CD4-positive, alpha-beta T cell (primary cell): ENCODE data around the gene CPVL. TPM values are rescaled to one million over a fixed set of nuclear protein-coding genes. Genes with fewer than 3 reads are reported as not detected.

Experiments
- ATAC-seq: fragments of 200-7000 bp; cut with Tn5 transposase; one replicate; pipeline ENCODE4 v1.10.0; 2022; ENCODE audit warnings: mild to moderate bottlenecking; ENCODE audit not compliant: poor library complexity
- CTCF ChIA-PET: fragments of 350-600 bp; sonication (Branson Sonifier 250); formaldehyde crosslinking; loops from one replicate; lab custom pipeline; 2021; ENCODE audit warnings: antibody characterized with exemption, inconsistent platforms; lab: Charles Lee
- POLR2A ChIA-PET: fragments of 350-600 bp; sonication (Branson Sonifier 250); formaldehyde crosslinking; loops from one replicate; lab custom pipeline; 2021; ENCODE audit warnings: antibody characterized with exemption, inconsistent platforms; lab: Charles Lee
- DNase-seq, 14 experiments: peaks; one replicate each; pipeline ENCODE4 v3.0.0-alpha.2; 2013 to 2020; ENCODE audit warnings: mixed read lengths in 2 of 14
- H3K27ac ChIP-seq, 2 donors: one replicate each; pipeline versions ENCODE4 v1.5.1 to v1.7.0; 2013; ENCODE audit warnings: low read length in 2 of 2, low read depth in 1 of 2, mild to moderate bottlenecking in 1 of 2
- H3K27me3 ChIP-seq, 2 experiments: 1 replicate in 1 of 2; 2 replicates in 1 of 2; pipeline versions ENCODE4 v1.6.1 to v1.7.0; 2013; ENCODE audit warnings: low read length in 2 of 2, control low read depth in 1 of 2, mild to moderate bottlenecking in 1 of 2, moderate library complexity in 1 of 2; ENCODE audit not compliant: insufficient read depth in 2 of 2, control insufficient read depth in 1 of 2
- H3K36me3 ChIP-seq: one replicate; pipeline ENCODE4 v1.6.1; 2013; ENCODE audit warnings: low read length, control low read depth; ENCODE audit not compliant: insufficient read depth
- H3K4me1 ChIP-seq: one replicate; pipeline ENCODE4 v1.6.1; 2013; ENCODE audit warnings: low read length, control low read depth; ENCODE audit not compliant: insufficient read depth
- H3K4me3 ChIP-seq: one replicate; pipeline ENCODE4 v1.5.1; 2013; ENCODE audit warnings: mild to moderate bottlenecking, low read length, moderate library complexity
- H3K9me3 ChIP-seq, 2 experiments: 1 replicate in 1 of 2; 2 replicates in 1 of 2; pipeline versions ENCODE4 v1.6.1 to v1.7.0; 2013; ENCODE audit warnings: low read length in 2 of 2, mild to moderate bottlenecking in 2 of 2, control low read depth in 1 of 2, moderate library complexity in 1 of 2; ENCODE audit not compliant: control insufficient read depth in 1 of 2, insufficient read depth in 1 of 2
- H3K27ac Mint-ChIP-seq: one replicate; pipeline ENCODE4 v1.8.0; 2020; ENCODE audit warnings: mixed read lengths
- H3K27me3 Mint-ChIP-seq: one replicate; pipeline ENCODE4 v1.8.0; 2021; ENCODE audit warnings: mixed read lengths
- H3K36me3 Mint-ChIP-seq: one replicate; pipeline ENCODE4 v1.8.0; 2021; ENCODE audit warnings: low read depth, mixed read lengths
- H3K4me1 Mint-ChIP-seq: one replicate; pipeline ENCODE4 v1.8.0; 2021; ENCODE audit warnings: low read depth, mixed read lengths
- H3K4me3 Mint-ChIP-seq: one replicate; pipeline ENCODE4 v1.8.0; 2020; ENCODE audit warnings: mild to moderate bottlenecking, mixed read lengths
- H3K9me3 Mint-ChIP-seq: one replicate; pipeline ENCODE4 v1.8.0; 2020; ENCODE audit warnings: mixed read lengths
- intact Hi-C, 2 experiments: fragments of 100-400 bp; cut with DNase I in 1 of 2; cut with micrococcal nuclease in 1 of 2; formaldehyde crosslinking; loops; one replicate each; pipeline versions ENCODE4 v1.15.1 to v1.9.0; 2023 to 2025; cut with DNase I, micrococcal nuclease
- total RNA-seq, 174 experiments: library from RNA in 2 of 174; stranded (reverse) in 2 of 174; gene quantifications; one replicate each; pipeline ENCODE4 v1.2.3 and lab custom pipeline; 2021 to 2026
- TF ChIP-seq, protein P1 (sequence below): fragments of 200-600 bp; IDR thresholded peaks from one replicate; pipeline ENCODE4 v1.8.0; 2022; ENCODE audit warnings: antibody characterized with exemption, mild to moderate bottlenecking

Gene CPVL
- total RNA-seq, 2 experiments from 2014 or later: 3.8 to 4.5 TPM

DNA sequence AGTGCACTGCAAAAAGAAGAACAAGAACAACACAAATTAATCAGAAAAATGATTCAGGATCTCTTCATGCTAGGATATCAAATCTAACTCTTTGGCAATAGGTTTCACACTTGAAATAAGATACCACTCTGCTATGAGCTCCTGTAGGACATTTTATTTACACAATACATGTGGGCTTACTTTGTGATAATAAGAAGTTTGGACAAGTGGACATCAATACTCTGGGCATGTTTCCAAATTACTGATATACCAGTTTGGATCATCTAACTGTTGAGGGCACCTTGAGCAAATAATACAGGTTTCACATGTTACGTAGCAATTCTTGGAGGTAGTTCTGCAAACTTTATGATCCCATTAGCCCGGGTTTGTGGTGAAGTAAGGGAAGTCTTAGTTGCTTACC lies 59.8 kb downstream of the CPVL start:
- Mint-ChIP-seq H3K36me3 (no peaks in the 10 kb centered on the region), H3K4me3 (no peak overlapping the region), H3K27ac (no peak overlapping the region), H3K4me1 (peaks cover 9% of the 10 kb centered on the region), H3K9me3 (no peaks in the 10 kb centered on the region), H3K27me3 (no peaks in the 10 kb centered on the region)
- no peak for ATAC-seq
- Histone ChIP-seq H3K4me3 (no peak overlapping the region), H3K9me3 (no peaks in the 10 kb centered on the region), H3K27me3 (no peaks in the 10 kb centered on the region), H3K27ac (no peak overlapping the region), H3K36me3 (no peaks in the 10 kb centered on the region), H3K4me1 (no peaks in the 10 kb centered on the region)
- DNase-seq: no peak
- intact Hi-C loops: no loop called here
- CTCF ChIA-PET: no interaction called here
- POLR2A ChIA-PET: no interaction called here
- TF ChIP-seq, protein P1, sequence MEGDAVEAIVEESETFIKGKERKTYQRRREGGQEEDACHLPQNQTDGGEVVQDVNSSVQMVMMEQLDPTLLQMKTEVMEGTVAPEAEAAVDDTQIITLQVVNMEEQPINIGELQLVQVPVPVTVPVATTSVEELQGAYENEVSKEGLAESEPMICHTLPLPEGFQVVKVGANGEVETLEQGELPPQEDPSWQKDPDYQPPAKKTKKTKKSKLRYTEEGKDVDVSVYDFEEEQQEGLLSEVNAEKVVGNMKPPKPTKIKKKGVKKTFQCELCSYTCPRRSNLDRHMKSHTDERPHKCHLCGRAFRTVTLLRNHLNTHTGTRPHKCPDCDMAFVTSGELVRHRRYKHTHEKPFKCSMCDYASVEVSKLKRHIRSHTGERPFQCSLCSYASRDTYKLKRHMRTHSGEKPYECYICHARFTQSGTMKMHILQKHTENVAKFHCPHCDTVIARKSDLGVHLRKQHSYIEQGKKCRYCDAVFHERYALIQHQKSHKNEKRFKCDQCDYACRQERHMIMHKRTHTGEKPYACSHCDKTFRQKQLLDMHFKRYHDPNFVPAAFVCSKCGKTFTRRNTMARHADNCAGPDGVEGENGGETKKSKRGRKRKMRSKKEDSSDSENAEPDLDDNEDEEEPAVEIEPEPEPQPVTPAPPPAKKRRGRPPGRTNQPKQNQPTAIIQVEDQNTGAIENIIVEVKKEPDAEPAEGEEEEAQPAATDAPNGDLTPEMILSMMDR: no peak

DNA sequence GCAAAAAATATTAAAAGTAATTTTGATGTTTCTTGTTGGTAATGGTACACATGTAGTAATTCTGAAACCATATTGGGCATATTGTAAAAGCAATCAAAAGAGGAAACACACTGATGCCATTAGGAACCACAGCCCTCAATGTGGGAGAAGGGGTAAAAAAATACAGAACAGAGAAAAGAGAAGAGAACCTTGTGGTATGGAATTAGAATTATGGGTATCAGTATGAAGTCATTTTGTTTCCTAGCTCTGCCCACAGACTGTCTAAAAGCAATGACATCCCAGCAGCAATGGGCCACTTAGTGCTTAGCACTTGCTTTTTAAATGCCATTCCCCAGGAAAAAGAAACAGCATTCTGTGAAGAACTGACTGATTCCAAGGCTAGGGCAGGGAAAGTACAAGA lies 61.5 kb downstream of the CPVL start:
- no peaks in the 10 kb centered on the region for H3K9me3 ChIP-seq
- Mint-ChIP-seq H3K36me3 (no peaks in the 10 kb centered on the region), H3K27ac (no peak overlapping the region), H3K4me1 (no peaks in the 10 kb centered on the region), H3K27me3 (no peaks in the 10 kb centered on the region), H3K4me3 (no peak overlapping the region), H3K9me3 (no peaks in the 10 kb centered on the region)
- H3K27ac ChIP-seq: no peak overlapping the region
- H3K36me3 ChIP-seq: no peaks in the 10 kb centered on the region
- peak in 3 of 14 experiments; percentile 3 to 19 (median 10) for DNase-seq
- TF ChIP-seq, protein P1: no peak
- CTCF ChIA-PET: no interaction called here
- no peak for ATAC-seq
- no peaks in the 10 kb centered on the region for H3K4me1 ChIP-seq
- POLR2A ChIA-PET: no interaction called here
- no peak overlapping the region for H3K4me3 ChIP-seq
- H3K27me3 ChIP-seq: no peaks in the 10 kb centered on the region
- intact Hi-C loops: no loop called here

DNA sequence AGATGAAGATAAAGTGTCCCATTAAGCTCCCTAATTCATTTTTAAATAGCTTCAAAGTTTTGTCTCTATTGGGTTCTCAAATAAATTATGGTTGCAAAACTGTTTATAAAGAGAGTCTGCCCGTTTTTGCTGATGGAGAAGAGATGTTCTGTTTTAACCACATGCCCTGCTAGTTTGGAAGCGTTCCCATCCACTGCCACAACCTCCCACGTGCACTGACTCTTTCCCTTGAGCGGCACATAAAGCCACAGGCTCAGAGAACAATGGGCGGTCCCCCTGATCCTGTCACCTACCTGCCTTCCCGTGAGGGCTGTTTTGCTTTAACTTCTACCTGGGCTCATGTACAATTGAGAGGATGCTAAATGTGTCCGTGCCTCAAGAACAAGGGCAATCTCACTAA lies 65.5 kb downstream of the CPVL start:
- intact Hi-C loops: no loop called here
- Histone ChIP-seq H3K36me3 (no peaks in the 10 kb centered on the region), H3K27ac (no peak overlapping the region), H3K9me3 (no peaks in the 10 kb centered on the region), H3K4me3 (no peak overlapping the region), H3K27me3 (no peaks in the 10 kb centered on the region), H3K4me1 (no peaks in the 10 kb centered on the region)
- Mint-ChIP-seq H3K4me3 (no peak overlapping the region), H3K36me3 (no peaks in the 10 kb centered on the region), H3K9me3 (no peaks in the 10 kb centered on the region), H3K27ac (no peak overlapping the region), H3K27me3 (no peaks in the 10 kb centered on the region), H3K4me1 (no peaks in the 10 kb centered on the region)
- DNase-seq (no peak), ATAC-seq (no peak)
- POLR2A ChIA-PET: interaction anchor here (1.8 kb wide), 1 partner anchor 10 kb away, joined by 4 read pairs; no protein-coding TSS in a partner anchor
- CTCF ChIA-PET: no interaction called here
- TF ChIP-seq, protein P1: no peak
